Measurements from ENCODE around the gene VAV2. TPM values are rescaled to one million over a fixed set of nuclear protein-coding genes. Genes with fewer than 3 reads are reported as not detected.

The VAV2 gene
- total RNA-seq, 4 donors from 2014 or later: 4.7 to 42.2 (median 15.8) TPM

DNA sequence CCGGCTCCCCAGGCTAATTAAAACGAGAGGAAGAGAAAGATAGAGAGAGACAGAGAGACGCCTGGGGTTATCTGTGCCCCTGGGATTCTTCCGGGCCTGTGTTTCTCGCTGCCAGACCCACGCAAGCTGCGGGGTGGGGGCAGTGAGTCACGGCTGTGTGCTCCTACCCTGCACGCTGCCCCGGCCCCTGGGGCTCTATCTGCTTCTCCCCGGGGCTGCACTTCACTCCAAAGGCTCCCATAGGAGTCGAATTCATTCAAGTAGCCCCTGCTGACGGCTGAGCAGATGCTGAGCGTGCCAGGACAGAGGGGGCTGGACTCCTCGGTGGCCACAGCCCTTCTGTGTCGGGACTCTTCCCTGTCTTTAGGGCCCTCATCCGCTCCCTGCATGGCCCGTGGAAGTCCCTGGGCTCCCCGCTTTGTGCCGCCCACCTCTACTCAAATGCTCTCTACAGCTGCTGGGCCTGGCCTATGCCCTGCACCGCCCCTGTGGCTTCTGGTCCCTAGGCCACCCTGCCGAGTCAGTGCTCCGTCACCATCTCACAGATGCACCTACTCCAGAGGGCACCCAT lies 276.7 kb downstream of the VAV2 start:
- Histone ChIP-seq H3K27me3 (no peaks in the 10 kb centered on the region), H3K9me3 (no peaks in the 10 kb centered on the region), H3K4me3 (no peak overlapping the region), H3K36me3 (no peaks in the 10 kb centered on the region), H3K27ac (peak overlapping the region in 1 of 2 donors; percentile 56), H3K4me1 (no peaks in the 10 kb centered on the region)
- intact Hi-C loops (cut with DNase I; ENCODE audit: low total_unique reads): no loop called here
- TF ChIP-seq CTCF (IDR thresholded peaks at IDR 0.05) (no peak), POLR2A (IDR thresholded peaks at IDR 0.05) (no peak)
- peak in 1 of 2 donors; percentile 52 for DNase-seq

GRCh38 chr9:133714606-133715294 lies 277.4 kb downstream of the VAV2 start:
- Histone ChIP-seq H3K4me3 (no peak overlapping the region), H3K27ac (peak overlapping the region in 1 of 2 donors; percentile 56), H3K9me3 (no peaks in the 10 kb centered on the region), H3K27me3 (no peaks in the 10 kb centered on the region), H3K4me1 (no peaks in the 10 kb centered on the region), H3K36me3 (no peaks in the 10 kb centered on the region)
- peak; percentile 67 to 76 for DNase-seq
- no peak for TF ChIP-seq CTCF (IDR thresholded peaks at IDR 0.05)
- TF ChIP-seq POLR2A (IDR thresholded peaks at IDR 0.05): no peak
- intact Hi-C loops (cut with DNase I; ENCODE audit: low total_unique reads): no loop called here

DNA sequence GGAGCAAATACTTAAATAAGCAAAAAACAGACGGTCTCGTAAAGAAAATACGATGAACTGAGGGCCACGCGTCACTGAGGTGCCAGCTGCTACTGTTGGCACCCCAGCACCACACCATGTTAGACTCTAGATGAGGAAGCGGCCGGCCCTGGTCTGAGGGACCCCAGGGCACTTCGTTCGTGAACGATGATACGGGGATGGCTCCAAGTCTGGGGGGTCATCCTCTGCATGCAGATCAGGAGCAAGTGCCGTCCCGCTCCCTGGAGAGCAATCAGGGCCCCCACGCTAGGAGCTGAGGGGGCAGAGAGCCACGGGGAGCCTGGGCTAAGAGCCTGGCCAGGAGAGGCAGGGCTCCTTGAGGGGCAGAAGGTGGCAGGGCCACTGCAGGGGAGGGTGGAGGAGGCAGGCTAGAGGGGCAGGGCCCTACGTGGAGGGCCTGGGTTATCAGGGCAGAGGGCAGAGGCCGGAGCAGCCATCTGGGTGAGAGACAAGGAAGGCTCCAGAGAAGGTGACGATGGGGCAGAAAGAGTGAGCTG lies 278.1 kb downstream of the VAV2 start:
- Histone ChIP-seq H3K36me3 (no peaks in the 10 kb centered on the region), H3K9me3 (no peaks in the 10 kb centered on the region), H3K27me3 (no peaks in the 10 kb centered on the region), H3K4me3 (no peak overlapping the region), H3K27ac (peak overlapping the region in 1 of 2 donors; percentile 33), H3K4me1 (no peaks in the 10 kb centered on the region)
- TF ChIP-seq POLR2A (IDR thresholded peaks at IDR 0.05): no peak
- TF ChIP-seq CTCF (IDR thresholded peaks at IDR 0.05): no peak
- intact Hi-C loops (cut with DNase I; ENCODE audit: low total_unique reads): no loop called here
- DNase-seq: no peak

DNA sequence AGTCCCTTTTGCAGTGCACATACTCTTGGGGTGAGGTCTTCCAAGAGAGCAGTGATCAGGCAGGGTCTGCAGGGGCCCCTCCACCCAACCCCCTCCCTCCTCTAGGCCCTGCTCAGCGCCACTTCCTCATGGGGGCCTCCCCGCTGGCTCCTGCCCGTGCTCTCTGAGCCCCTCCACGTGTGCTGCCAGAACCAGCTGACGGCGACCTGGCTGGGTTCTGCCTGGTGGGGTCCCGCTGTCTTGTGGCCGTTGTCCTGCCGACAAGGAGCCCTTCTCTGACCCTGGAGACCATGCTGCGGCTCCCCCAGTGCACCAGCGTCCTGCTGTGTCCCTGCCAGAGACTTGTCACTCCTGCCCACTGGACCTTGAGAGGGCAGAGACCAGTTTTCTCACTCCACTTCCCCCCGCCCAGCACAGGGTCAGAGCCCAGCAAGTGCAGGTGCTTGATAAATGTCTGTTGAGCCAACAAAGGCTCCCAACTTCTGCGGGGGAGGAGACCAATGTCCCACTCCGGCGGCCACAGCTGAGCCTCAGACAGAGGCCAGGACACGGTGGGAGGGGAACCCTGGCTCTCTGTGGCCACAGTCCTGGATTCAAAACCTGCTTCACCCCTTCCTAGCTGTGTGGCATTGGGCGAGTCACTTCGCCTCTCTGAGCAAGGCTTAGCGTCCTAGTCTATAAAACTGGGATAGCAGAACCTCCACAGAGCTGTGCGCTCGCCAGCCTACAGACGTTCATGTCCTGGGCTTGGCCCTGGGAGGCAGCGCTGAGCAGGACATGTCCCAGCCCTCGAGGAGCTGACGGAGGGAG lies 278.8 kb downstream of the VAV2 start:
- no peak for DNase-seq
- intact Hi-C loops (cut with DNase I; ENCODE audit: low total_unique reads): no loop called here

More for the DNA sequence above, 278.8 kb downstream of the VAV2 start:
- H3K4me1 ChIP-seq: no peaks in the 10 kb centered on the region
- H3K9me3 ChIP-seq: no peaks in the 10 kb centered on the region
- no peak overlapping the region for H3K4me3 ChIP-seq
- TF ChIP-seq POLR2A (IDR thresholded peaks at IDR 0.05) (no peak), CTCF (IDR thresholded peaks at IDR 0.05) (no peak)
- H3K27me3 ChIP-seq: no peaks in the 10 kb centered on the region
- H3K27ac ChIP-seq: no peak overlapping the region
- no peaks in the 10 kb centered on the region for H3K36me3 ChIP-seq

All from uterus (tissue), 4 donors.